SK-N-SH (cell line): ENCODE data around the gene RPS6KA5. TPM values are rescaled to one million over a fixed set of nuclear protein-coding genes. Genes with fewer than 3 reads are reported as not detected.

Source experiments
- CTCF ChIA-PET: fragments of 300-600, 350-600 bp; formaldehyde crosslinking; extraction: SDS; loops from one replicate; lab custom pipeline; 2021; lab: Yijun Ruan, JAX
- POLR2A ChIA-PET: fragments of 350-600 bp; sonication (Branson Sonifier 250); formaldehyde crosslinking; extraction: SDS; loops from one replicate; lab custom pipeline; 2020; ENCODE audit warnings: antibody characterized with exemption, inconsistent platforms; lab: Yijun Ruan, JAX
- DNase-seq: peaks from one replicate; pipeline ENCODE4 v3.0.0; 2012
- H2AFZ ChIP-seq: fragments of 200-600 bp; sonication (generic); 2 replicates; pipeline ENCODE4 v1.8.1; 2016; ENCODE audit warnings: antibody characterized with exemption, mild to moderate bottlenecking, low read depth
- H3F3A ChIP-seq: fragments of 200-600 bp; sonication (generic); replicated peaks from 2 replicates; pipeline ENCODE3; 2016; ENCODE audit warnings: antibody characterized with exemption, mild to moderate bottlenecking; ENCODE audit not compliant: insufficient read depth
- H3K27ac ChIP-seq, 2 experiments: fragments of 200-500 bp in 1 of 2; fragments of 200-600 bp in 1 of 2; sonication (Bioruptor generic) in 1 of 2; sonication (generic), shearing (Covaris generic) in 1 of 2; 2 replicates each; pipeline versions ENCODE4 v1.5.1 to v1.6.1; 2014 to 2016; ENCODE audit warnings: low read depth in 2 of 2, inconsistent platforms in 1 of 2, low read length in 1 of 2, mild to moderate bottlenecking in 1 of 2, mixed read lengths in 1 of 2
- H3K27me3 ChIP-seq: fragments of 200-600 bp; sonication (generic), shearing (Covaris generic); 2 replicates; pipeline ENCODE4 v1.6.1; 2016; ENCODE audit warnings: mixed run types; ENCODE audit not compliant: insufficient read depth
- H3K36me3 ChIP-seq, 2 experiments: fragments of 200-500 bp in 1 of 2; fragments of 200-600 bp in 1 of 2; sonication (Bioruptor generic) in 1 of 2; sonication (generic) in 1 of 2; replicated peaks in 1 of 2; 2 replicates each; pipeline versions ENCODE3 to v1.5.1; 2014 to 2016; ENCODE audit warnings: low read length in 1 of 2, mild to moderate bottlenecking in 1 of 2; ENCODE audit not compliant: insufficient read depth in 2 of 2, control insufficient read depth in 1 of 2
- H3K4me1 ChIP-seq, 2 experiments: fragments of 200-500 bp in 1 of 2; fragments of 200-600 bp in 1 of 2; sonication (Bioruptor generic) in 1 of 2; sonication (generic), shearing (Covaris generic) in 1 of 2; 2 replicates each; pipeline versions ENCODE4 v1.5.1 to v1.6.1; 2014 to 2016; ENCODE audit warnings: low read depth in 1 of 2, low read length in 1 of 2, mixed run types in 1 of 2; ENCODE audit not compliant: insufficient read depth in 2 of 2, control insufficient read depth in 1 of 2
- H3K4me2 ChIP-seq: fragments of 200-600 bp; sonication (generic), shearing (Covaris generic); 2 replicates; pipeline ENCODE4 v1.6.1; 2017; ENCODE audit warnings: mixed run types
- H3K4me3 ChIP-seq, 2 experiments: fragments of 200-500 bp in 1 of 2; fragments of 200-600 bp in 1 of 2; sonication (Bioruptor generic) in 1 of 2; sonication (generic), shearing (Covaris generic) in 1 of 2; 2 replicates each; pipeline versions ENCODE4 v1.5.1 to v1.8.1; 2014 to 2016; ENCODE audit warnings: low read depth in 2 of 2, inconsistent platforms in 1 of 2, low read length in 1 of 2, mild to moderate bottlenecking in 1 of 2, mixed read lengths in 1 of 2, moderate library complexity in 1 of 2
- H3K79me2 ChIP-seq: fragments of 200-600 bp; sonication (generic); 2 replicates; pipeline ENCODE4 v1.8.1; 2017; ENCODE audit warnings: mild to moderate bottlenecking; ENCODE audit not compliant: insufficient read depth
- H3K9ac ChIP-seq: fragments of 200-600 bp; sonication (generic); 2 replicates; pipeline ENCODE4 v1.6.1; 2017; ENCODE audit warnings: mixed run types
- H3K9me2 ChIP-seq: fragments of 200-600 bp; sonication (generic); 2 replicates; pipeline ENCODE4 v1.6.1; 2017; ENCODE audit warnings: mixed run types
- H3K9me3 ChIP-seq: fragments of 200-600 bp; sonication (generic); 2 replicates; pipeline ENCODE4 v1.6.1; 2017; ENCODE audit warnings: mixed run types, mild to moderate bottlenecking, moderate library complexity
- H4K20me1 ChIP-seq: fragments of 200-600 bp; sonication (generic); 2 replicates; pipeline ENCODE4 v1.6.1; 2017; ENCODE audit warnings: mild to moderate bottlenecking, mixed run types; ENCODE audit not compliant: insufficient read depth
- CHD2 ChIP-seq: fragments of 150-350 bp; IDR thresholded peaks from 2 replicates; pipeline ENCODE4 v1.6.1; 2018; ENCODE audit warnings: low read length; ENCODE audit not compliant: partially characterized antibody
- CTCF ChIP-seq: fragments of 200-600 bp; sonication (generic); IDR thresholded peaks from 2 replicates; pipeline ENCODE4 v1.6.1; 2017; ENCODE audit warnings: antibody characterized with exemption, mild to moderate bottlenecking, moderate library complexity
- ELF1 ChIP-seq: IDR thresholded peaks from 2 replicates; pipeline ENCODE4 v1.4.0; 2012
- EZH2phosphoT487 ChIP-seq: fragments of 200-600 bp; sonication (generic); IDR thresholded peaks from 2 replicates; pipeline ENCODE4 v1.6.1; 2017; ENCODE audit warnings: low read depth, mixed run types, mild to moderate bottlenecking, antibody characterized with exemption, moderate library complexity, borderline replicate concordance
- FOXM1 ChIP-seq: IDR thresholded peaks from 2 replicates; pipeline ENCODE4 v1.4.0; 2012; ENCODE audit warnings: low read depth, mild to moderate bottlenecking
- IRF3 ChIP-seq: fragments of 150-350 bp; IDR thresholded peaks from 2 replicates; pipeline ENCODE4 v1.6.1; 2016; ENCODE audit warnings: mild to moderate bottlenecking, low read depth, low read length
- MAX ChIP-seq: IDR thresholded peaks from 2 replicates; pipeline ENCODE4 v1.4.0; 2012; ENCODE audit warnings: low read depth
- MEF2A ChIP-seq: IDR thresholded peaks from 2 replicates; pipeline ENCODE4 v1.4.0; 2012; ENCODE audit warnings: low read depth, borderline replicate concordance
- MXI1 ChIP-seq: IDR thresholded peaks from 2 replicates; pipeline ENCODE4 v1.6.1; 2012; ENCODE audit warnings: mild to moderate bottlenecking, low read depth, low read length, improper control_type of control experiment
- NFIC ChIP-seq: IDR thresholded peaks from 2 replicates; pipeline ENCODE4 v1.4.0; 2012; ENCODE audit warnings: borderline replicate concordance
- NRF1 ChIP-seq: IDR thresholded peaks from 2 replicates; pipeline ENCODE4 v1.6.1; 2012; ENCODE audit warnings: low read depth, mild to moderate bottlenecking, low read length
- PBX3 ChIP-seq: IDR thresholded peaks from 2 replicates; pipeline ENCODE4; 2012
- POLR2AphosphoS5 ChIP-seq: IDR thresholded peaks from 2 replicates; pipeline ENCODE4 v1.6.1; 2012; ENCODE audit warnings: low read depth, low read length
- RCOR1 ChIP-seq: fragments of 150-350 bp; IDR thresholded peaks from 2 replicates; pipeline ENCODE4 v1.6.1; 2017; ENCODE audit warnings: antibody characterized with exemption, low read length
- RFX5 ChIP-seq: IDR thresholded peaks from 2 replicates; pipeline ENCODE4 v1.6.1; 2012; ENCODE audit warnings: mild to moderate bottlenecking, improper control_type of control experiment, low read length
- RXRA ChIP-seq: IDR thresholded peaks from 2 replicates; pipeline ENCODE4 v1.4.0; 2012; ENCODE audit warnings: low read depth, mild to moderate bottlenecking, borderline replicate concordance
- SIN3A ChIP-seq: IDR thresholded peaks from 2 replicates; pipeline ENCODE4 v1.6.1; 2012; ENCODE audit warnings: low read depth, mild to moderate bottlenecking, low read length, moderate library complexity, borderline replicate concordance
- SMC3 ChIP-seq: IDR thresholded peaks from 2 replicates; pipeline ENCODE4 v1.6.1; 2012; ENCODE audit warnings: low read depth, low read length, improper control_type of control experiment
- TAF1 ChIP-seq: IDR thresholded peaks from 2 replicates; pipeline ENCODE4 v1.6.1; 2012; ENCODE audit warnings: low read depth, mild to moderate bottlenecking, low read length, moderate library complexity, borderline replicate concordance
- TEAD4 ChIP-seq: IDR thresholded peaks from 2 replicates; pipeline ENCODE4 v1.4.0; 2012; ENCODE audit warnings: mild to moderate bottlenecking, borderline replicate concordance; ENCODE audit not compliant: insufficient read depth
- ZBTB33 ChIP-seq: IDR thresholded peaks from 2 replicates; pipeline ENCODE4 v1.4.0; 2012; ENCODE audit warnings: low read depth, borderline replicate concordance
- WGBS: methylation state at CpG from one replicate; pipeline ENCODE4 v1.1.6; 2017; ENCODE audit warnings: low lambda C conversion rate; 5-methylcytosine and 5-hydroxymethylcytosine counted together
- polyA plus RNA-seq, 3 experiments: library from polyadenylated mRNA; depleted of rRNA; stranded (reverse); fragments of >200 nt; gene quantifications; 2 replicates each; pipeline ENCODE4 v1.2.3, GENCODE V29; 2012

The RPS6KA5 gene
- polyA plus RNA-seq, 1 of the 3 experiments (the other 2 are of a cell fraction): 0.67 TPM

GRCh38 chr14:91032248-91032647 is 28.2 kb downstream of the RPS6KA5 start:
- Histone ChIP-seq H2AFZ (no peak overlapping the region), H3K27me3 (no peaks in the 10 kb centered on the region), H3K27ac (no peak overlapping the region), H3K4me2 (no peak overlapping the region), H3F3A (no peaks in the 10 kb centered on the region), H3K4me1 (peaks cover 6 to 11% of the 10 kb centered on the region in 2 experiments; a peak in 3 of 4 replicates), H3K9ac (no peak overlapping the region), H3K9me2 (no peaks in the 10 kb centered on the region), H3K79me2 (no peaks in the 10 kb centered on the region), H3K9me3 (no peaks in the 10 kb centered on the region), H4K20me1 (no peaks in the 10 kb centered on the region), H3K36me3 (no peaks in the 10 kb centered on the region), H3K4me3 (no peak overlapping the region)
- no peak for DNase-seq
- ChIA-PET CTCF (no interaction called here), POLR2A (no interaction called here)
- WGBS: 88% methylated on average over 3 of the region's 3 CpGs
- no peak for TF ChIP-seq NFIC
- no peak for TF ChIP-seq POLR2AphosphoS5
- TF ChIP-seq MEF2A: no peak
- no peak for TF ChIP-seq NRF1

GRCh38 chr14:91031666-91032065 is 28.8 kb downstream of the RPS6KA5 start:
- H3K79me2 ChIP-seq: no peaks in the 10 kb centered on the region
- H3K9me3 ChIP-seq: no peaks in the 10 kb centered on the region
- no peak overlapping the region for H3K27ac ChIP-seq
- no peak for TF ChIP-seq SIN3A
- TF ChIP-seq RXRA: no peak
- TF ChIP-seq PBX3: no peak
- no peak for TF ChIP-seq FOXM1
- TF ChIP-seq ELF1: no peak
- no peak for TF ChIP-seq EZH2phosphoT487
- TF ChIP-seq CTCF: no peak
- TF ChIP-seq RFX5: no peak
- no peak for TF ChIP-seq ZBTB33
- no peak for TF ChIP-seq POLR2AphosphoS5
- TF ChIP-seq CHD2: no peak
- TF ChIP-seq TAF1: no peak
- TF ChIP-seq TEAD4: no peak
- TF ChIP-seq SMC3: no peak
- no peak for TF ChIP-seq MAX
- no peak for TF ChIP-seq MXI1
- TF ChIP-seq IRF3: no peak
- TF ChIP-seq MEF2A: no peak
- TF ChIP-seq RCOR1: no peak
- 92% methylated on average over 4 of the region's 4 CpGs for WGBS
- H3K4me3 ChIP-seq: no peak overlapping the region
- H3K4me2 ChIP-seq: no peak overlapping the region
- no peak overlapping the region for H3K9ac ChIP-seq
- H3F3A ChIP-seq: no peaks in the 10 kb centered on the region
- ChIA-PET POLR2A (no interaction called here), CTCF (no interaction called here)
- no peaks in the 10 kb centered on the region for H3K36me3 ChIP-seq
- no peaks in the 10 kb centered on the region for H4K20me1 ChIP-seq
- no peak overlapping the region for H2AFZ ChIP-seq
- no peaks in the 10 kb centered on the region for H3K27me3 ChIP-seq
- no peak for DNase-seq
- no peaks in the 10 kb centered on the region for H3K9me2 ChIP-seq
- H3K4me1 ChIP-seq: peaks cover 6 to 11% of the 10 kb centered on the region in 2 experiments; a peak in 3 of 4 replicates
